K562 (cell line): ENCODE data around the gene PA2G4. TPM values are rescaled to one million over a fixed set of nuclear protein-coding genes. Genes with fewer than 3 reads are reported as not detected.

Experiments used
- BRCA1 ChIP-seq, 2 experiments: fragments of 450-650 bp in 1 of 2; sonication (generic) in 1 of 2; formaldehyde crosslinking in 1 of 2; IDR thresholded peaks; 2 replicates each; pipeline versions ENCODE4 v1.5.0 to v1.6.1; 2017 to 2020; ENCODE audit warnings: mild to moderate bottlenecking in 1 of 2, missing genetic modification reagents in 1 of 2
- CBFA2T3 ChIP-seq: fragments of 450-650 bp; IDR thresholded peaks from 2 replicates; pipeline ENCODE4 v1.6.1; 2017
- CBFB ChIP-seq: sonication (generic); formaldehyde crosslinking; IDR thresholded peaks from 2 replicates; pipeline ENCODE4 v1.4.0; 2020; ENCODE audit warnings: mild to moderate bottlenecking, missing genetic modification reagents
- CEBPG ChIP-seq, 3 experiments: fragments of 200-800 bp in 1 of 3; sonication (Bioruptor generic) in 1 of 3; sonication (generic) in 1 of 3; formaldehyde crosslinking in 1 of 3; IDR thresholded peaks in 2 of 3; conservative IDR thresholded peaks in 1 of 3; 2 replicates each; pipeline versions ENCODE4 v1.6.1 to v1.8.0; 2016 to 2022; ENCODE audit warnings: missing compliant biosample characterization in 2 of 3, missing genetic modification characterization in 2 of 3, mild to moderate bottlenecking in 1 of 3, missing genetic modification reagents in 1 of 3
- FOXA1 ChIP-seq: fragments of 450-650 bp; IDR thresholded peaks from 2 replicates; pipeline ENCODE4 v1.6.1; 2016; ENCODE audit warnings: mild to moderate bottlenecking, borderline replicate concordance
- KLF6 ChIP-seq: fragments of 250-450 bp; sonication (Bioruptor Pico); IDR thresholded peaks from 2 replicates; pipeline ENCODE4 v1.4.0; 2020; ENCODE audit warnings: mild to moderate bottlenecking, moderate library complexity, borderline replicate concordance
- LEF1 ChIP-seq: fragments of 450-650 bp; IDR thresholded peaks from 2 replicates; pipeline ENCODE4 v1.6.1; 2016; ENCODE audit warnings: mild to moderate bottlenecking
- RBFOX2 ChIP-seq: fragments of 200-400 bp; formaldehyde crosslinking; IDR thresholded peaks from 2 replicates; pipeline ENCODE4 v1.6.1; 2017; ENCODE audit warnings: low read depth, mild to moderate bottlenecking, low read length, moderate library complexity
- SMARCA5 ChIP-seq: fragments of 450-650 bp; IDR thresholded peaks from 2 replicates; pipeline ENCODE4 v1.6.1; 2016
- SP1 ChIP-seq: sonication (generic); formaldehyde crosslinking; IDR thresholded peaks from 2 replicates; pipeline ENCODE4 v1.8.1; 2022; ENCODE audit warnings: mild to moderate bottlenecking, missing genetic modification reagents
- polyA plus RNA-seq, 8 experiments: library from polyadenylated mRNA; depleted of rRNA in 4 of 8; stranded (reverse) in 5 of 8; unstranded in 3 of 8; fragments of >200 nt; fragmentation: Nextera tagmentation in 2 of 8; fragmentation: Illumina TruSeq in 1 of 8; extraction: Ambion mirVana in 2 of 8; extraction: Trizol in 1 of 8; gene quantifications; 2 replicates each; pipeline versions ENCODE4 v1.2.1 to v1.2.3, GENCODE V29; 2011 to 2014; ENCODE audit warnings: inconsistent platforms in 1 of 8, missing spikeins in 1 of 8
- total RNA-seq, 7 experiments: library from RNA; depleted of rRNA in 6 of 7; stranded (reverse); fragments of >200 nt in 6 of 7; fragmentation: Illumina TruSeq in 2 of 7; extraction: Trizol in 2 of 7; gene quantifications; 2 replicates each; pipeline versions ENCODE4 v1.2.1 to v1.2.3, GENCODE V29; 2011 to 2021; ENCODE audit warnings: low replicate concordance in 1 of 7
- TF ChIP-seq, protein P1 (sequence below), 2 experiments: fragments of 150-350 bp in 1 of 2; IDR thresholded peaks; 2 replicates each; pipeline ENCODE4 v1.6.1; 2012 to 2016; ENCODE audit warnings: low read depth in 2 of 2, low read length in 2 of 2, mild to moderate bottlenecking in 1 of 2, moderate library complexity in 1 of 2
- TF ChIP-seq, protein P2 (sequence below): sonication (generic); IDR thresholded peaks from 2 replicates; pipeline ENCODE4 v1.6.1; 2016
- TF ChIP-seq, protein P3 (sequence below): IDR thresholded peaks from 2 replicates; pipeline ENCODE4 v1.6.1; 2012; ENCODE audit warnings: low read depth, low read length, improper control_type of control experiment, borderline replicate concordance
- TF ChIP-seq, protein P4 (sequence below): sonication (generic); formaldehyde crosslinking; IDR thresholded peaks from 2 replicates; pipeline ENCODE4 v1.8.0; 2022; ENCODE audit warnings: mild to moderate bottlenecking, missing genetic modification reagents
- TF ChIP-seq, protein P5 (sequence below): fragments of 450-650 bp; formaldehyde crosslinking; IDR thresholded peaks from 2 replicates; pipeline ENCODE4 v1.4.0; 2022; ENCODE audit warnings: mild to moderate bottlenecking, moderate library complexity

PA2G4 gene
- total and polyA plus RNA-seq, 9 of the 15 experiments (the other 6 are each of a cell fraction or from before 2014, with no cell fraction given), result 230 to 925 (median 638) TPM

DNA sequence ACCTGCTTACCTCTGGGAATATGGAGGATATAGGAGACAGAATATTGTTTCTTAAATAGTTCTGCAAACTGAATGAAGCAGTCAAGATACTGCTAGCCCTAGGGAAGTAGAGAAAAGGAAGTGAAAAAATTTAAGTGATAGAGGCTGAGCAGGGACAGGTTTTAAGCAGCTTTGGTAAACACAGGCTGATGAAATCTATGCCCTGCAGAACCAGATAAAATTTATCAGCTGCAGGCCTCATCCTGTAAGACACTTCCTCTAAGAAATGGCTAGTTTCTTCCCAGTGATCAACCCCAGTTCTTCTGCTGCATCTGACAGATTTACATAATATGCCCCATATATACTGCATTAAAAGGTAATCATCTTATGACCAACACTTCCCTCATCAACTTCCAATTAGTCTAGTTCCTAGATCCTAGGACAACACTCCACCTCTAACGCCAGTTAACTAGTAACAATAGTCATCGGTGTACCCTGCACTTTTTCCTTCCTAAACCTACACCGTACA lies 22.4 kb downstream of the PA2G4 start (continued):
- TF ChIP-seq, protein P1, sequence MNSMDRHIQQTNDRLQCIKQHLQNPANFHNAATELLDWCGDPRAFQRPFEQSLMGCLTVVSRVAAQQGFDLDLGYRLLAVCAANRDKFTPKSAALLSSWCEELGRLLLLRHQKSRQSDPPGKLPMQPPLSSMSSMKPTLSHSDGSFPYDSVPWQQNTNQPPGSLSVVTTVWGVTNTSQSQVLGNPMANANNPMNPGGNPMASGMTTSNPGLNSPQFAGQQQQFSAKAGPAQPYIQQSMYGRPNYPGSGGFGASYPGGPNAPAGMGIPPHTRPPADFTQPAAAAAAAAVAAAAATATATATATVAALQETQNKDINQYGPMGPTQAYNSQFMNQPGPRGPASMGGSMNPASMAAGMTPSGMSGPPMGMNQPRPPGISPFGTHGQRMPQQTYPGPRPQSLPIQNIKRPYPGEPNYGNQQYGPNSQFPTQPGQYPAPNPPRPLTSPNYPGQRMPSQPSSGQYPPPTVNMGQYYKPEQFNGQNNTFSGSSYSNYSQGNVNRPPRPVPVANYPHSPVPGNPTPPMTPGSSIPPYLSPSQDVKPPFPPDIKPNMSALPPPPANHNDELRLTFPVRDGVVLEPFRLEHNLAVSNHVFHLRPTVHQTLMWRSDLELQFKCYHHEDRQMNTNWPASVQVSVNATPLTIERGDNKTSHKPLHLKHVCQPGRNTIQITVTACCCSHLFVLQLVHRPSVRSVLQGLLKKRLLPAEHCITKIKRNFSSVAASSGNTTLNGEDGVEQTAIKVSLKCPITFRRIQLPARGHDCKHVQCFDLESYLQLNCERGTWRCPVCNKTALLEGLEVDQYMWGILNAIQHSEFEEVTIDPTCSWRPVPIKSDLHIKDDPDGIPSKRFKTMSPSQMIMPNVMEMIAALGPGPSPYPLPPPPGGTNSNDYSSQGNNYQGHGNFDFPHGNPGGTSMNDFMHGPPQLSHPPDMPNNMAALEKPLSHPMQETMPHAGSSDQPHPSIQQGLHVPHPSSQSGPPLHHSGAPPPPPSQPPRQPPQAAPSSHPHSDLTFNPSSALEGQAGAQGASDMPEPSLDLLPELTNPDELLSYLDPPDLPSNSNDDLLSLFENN (IDR thresholded peaks at IDR 0.05; ENCODE audit: low read depth in 2 of 2, low read length in 2 of 2), result peak in 1 of 2 experiments; percentile 82; a peak in 1 of 4 replicates
- TF ChIP-seq, protein P2, sequence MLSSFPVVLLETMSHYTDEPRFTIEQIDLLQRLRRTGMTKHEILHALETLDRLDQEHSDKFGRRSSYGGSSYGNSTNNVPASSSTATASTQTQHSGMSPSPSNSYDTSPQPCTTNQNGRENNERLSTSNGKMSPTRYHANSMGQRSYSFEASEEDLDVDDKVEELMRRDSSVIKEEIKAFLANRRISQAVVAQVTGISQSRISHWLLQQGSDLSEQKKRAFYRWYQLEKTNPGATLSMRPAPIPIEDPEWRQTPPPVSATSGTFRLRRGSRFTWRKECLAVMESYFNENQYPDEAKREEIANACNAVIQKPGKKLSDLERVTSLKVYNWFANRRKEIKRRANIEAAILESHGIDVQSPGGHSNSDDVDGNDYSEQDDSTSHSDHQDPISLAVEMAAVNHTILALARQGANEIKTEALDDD, result peak; percentile 99
- TF ChIP-seq KLF6 (CRISPR knock-in tag) (no peak), CBFB (CRISPR knock-in tag) (no peak), CEBPG (CRISPR knock-in tag; IDR thresholded peaks at IDR 0.05) (peak; percentile 80), CEBPG (tag; conservative IDR thresholded peaks at IDR 0.05 in 1 of 2, IDR thresholded peaks at IDR 0.05 in 1 of 2) (peak; percentile 80 to 87), CBFA2T3 (peak; percentile 92), RBFOX2 (peak; percentile 58), FOXA1 (peak; percentile 88), BRCA1 (IDR thresholded peaks at IDR 0.05) (no peak), BRCA1 (CRISPR knock-in tag; IDR thresholded peaks at IDR 0.05) (no peak), SP1 (no peak; the same call in 1 of the 2 replicates), LEF1 (peak; percentile 97), SMARCA5 (no peak)
- TF ChIP-seq, protein P3, sequence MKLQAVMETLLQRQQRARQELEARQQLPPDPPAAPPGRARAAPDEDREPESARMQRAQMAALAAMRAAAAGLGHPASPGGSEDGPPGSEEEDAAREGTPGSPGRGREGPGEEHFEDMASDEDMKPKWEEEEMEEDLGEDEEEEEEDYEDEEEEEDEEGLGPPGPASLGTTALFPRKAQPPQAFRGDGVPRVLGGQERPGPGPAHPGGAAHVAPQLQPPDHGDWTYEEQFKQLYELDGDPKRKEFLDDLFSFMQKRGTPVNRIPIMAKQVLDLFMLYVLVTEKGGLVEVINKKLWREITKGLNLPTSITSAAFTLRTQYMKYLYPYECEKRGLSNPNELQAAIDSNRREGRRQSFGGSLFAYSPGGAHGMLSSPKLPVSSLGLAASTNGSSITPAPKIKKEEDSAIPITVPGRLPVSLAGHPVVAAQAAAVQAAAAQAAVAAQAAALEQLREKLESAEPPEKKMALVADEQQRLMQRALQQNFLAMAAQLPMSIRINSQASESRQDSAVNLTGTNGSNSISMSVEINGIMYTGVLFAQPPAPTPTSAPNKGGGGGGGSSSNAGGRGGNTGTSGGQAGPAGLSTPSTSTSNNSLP, result peak; percentile 82; the same call in 1 of the 2 replicates
- TF ChIP-seq, protein P4, sequence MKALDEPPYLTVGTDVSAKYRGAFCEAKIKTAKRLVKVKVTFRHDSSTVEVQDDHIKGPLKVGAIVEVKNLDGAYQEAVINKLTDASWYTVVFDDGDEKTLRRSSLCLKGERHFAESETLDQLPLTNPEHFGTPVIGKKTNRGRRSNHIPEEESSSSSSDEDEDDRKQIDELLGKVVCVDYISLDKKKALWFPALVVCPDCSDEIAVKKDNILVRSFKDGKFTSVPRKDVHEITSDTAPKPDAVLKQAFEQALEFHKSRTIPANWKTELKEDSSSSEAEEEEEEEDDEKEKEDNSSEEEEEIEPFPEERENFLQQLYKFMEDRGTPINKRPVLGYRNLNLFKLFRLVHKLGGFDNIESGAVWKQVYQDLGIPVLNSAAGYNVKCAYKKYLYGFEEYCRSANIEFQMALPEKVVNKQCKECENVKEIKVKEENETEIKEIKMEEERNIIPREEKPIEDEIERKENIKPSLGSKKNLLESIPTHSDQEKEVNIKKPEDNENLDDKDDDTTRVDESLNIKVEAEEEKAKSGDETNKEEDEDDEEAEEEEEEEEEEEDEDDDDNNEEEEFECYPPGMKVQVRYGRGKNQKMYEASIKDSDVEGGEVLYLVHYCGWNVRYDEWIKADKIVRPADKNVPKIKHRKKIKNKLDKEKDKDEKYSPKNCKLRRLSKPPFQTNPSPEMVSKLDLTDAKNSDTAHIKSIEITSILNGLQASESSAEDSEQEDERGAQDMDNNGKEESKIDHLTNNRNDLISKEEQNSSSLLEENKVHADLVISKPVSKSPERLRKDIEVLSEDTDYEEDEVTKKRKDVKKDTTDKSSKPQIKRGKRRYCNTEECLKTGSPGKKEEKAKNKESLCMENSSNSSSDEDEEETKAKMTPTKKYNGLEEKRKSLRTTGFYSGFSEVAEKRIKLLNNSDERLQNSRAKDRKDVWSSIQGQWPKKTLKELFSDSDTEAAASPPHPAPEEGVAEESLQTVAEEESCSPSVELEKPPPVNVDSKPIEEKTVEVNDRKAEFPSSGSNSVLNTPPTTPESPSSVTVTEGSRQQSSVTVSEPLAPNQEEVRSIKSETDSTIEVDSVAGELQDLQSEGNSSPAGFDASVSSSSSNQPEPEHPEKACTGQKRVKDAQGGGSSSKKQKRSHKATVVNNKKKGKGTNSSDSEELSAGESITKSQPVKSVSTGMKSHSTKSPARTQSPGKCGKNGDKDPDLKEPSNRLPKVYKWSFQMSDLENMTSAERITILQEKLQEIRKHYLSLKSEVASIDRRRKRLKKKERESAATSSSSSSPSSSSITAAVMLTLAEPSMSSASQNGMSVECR, result 0 out of 2 replicates have a peak, but pooled peaks have one; percentile 47
- TF ChIP-seq, protein P5, sequence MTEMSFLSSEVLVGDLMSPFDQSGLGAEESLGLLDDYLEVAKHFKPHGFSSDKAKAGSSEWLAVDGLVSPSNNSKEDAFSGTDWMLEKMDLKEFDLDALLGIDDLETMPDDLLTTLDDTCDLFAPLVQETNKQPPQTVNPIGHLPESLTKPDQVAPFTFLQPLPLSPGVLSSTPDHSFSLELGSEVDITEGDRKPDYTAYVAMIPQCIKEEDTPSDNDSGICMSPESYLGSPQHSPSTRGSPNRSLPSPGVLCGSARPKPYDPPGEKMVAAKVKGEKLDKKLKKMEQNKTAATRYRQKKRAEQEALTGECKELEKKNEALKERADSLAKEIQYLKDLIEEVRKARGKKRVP, result peak; percentile 90
